ENCODE data around the gene PPP1R36. TPM values are rescaled to one million over a fixed set of nuclear protein-coding genes. Genes with fewer than 3 reads are reported as not detected.

The PPP1R36 gene
- total RNA-seq, 1 donor from 2014 or later, result 1.1 TPM

- no peak for TF ChIP-seq CTCF (IDR thresholded peaks at IDR 0.05)
- Mint-ChIP-seq H3K27me3 (ENCODE audit: low read depth) (no peaks in the 10 kb centered on the region), H3K4me1 (ENCODE audit: low read depth) (peaks cover 4% of the 10 kb centered on the region), H3K9me3 (ENCODE audit: low read depth) (no peaks in the 10 kb centered on the region), H3K4me3 (ENCODE audit: unreplicated experiment) (no peak overlapping the region), H3K27ac (ENCODE audit: unreplicated experiment) (no peak overlapping the region), H3K36me3 (ENCODE audit: low read depth) (no peaks in the 10 kb centered on the region)
- DNase-seq (ENCODE audit: low spot score), result no peak
Measured at GRCh38 chr14:64598404-64598803, 48.6 kb downstream of the PPP1R36 start.

- no peak overlapping the region for H3K4me3 Mint-ChIP-seq (ENCODE audit: unreplicated experiment)
- H3K27me3 Mint-ChIP-seq (ENCODE audit: low read depth), result no peaks in the 10 kb centered on the region
- H3K4me1 Mint-ChIP-seq (ENCODE audit: low read depth), result peaks cover 10% of the 10 kb centered on the region
- H3K27ac Mint-ChIP-seq (ENCODE audit: unreplicated experiment), result no peak overlapping the region
- no peaks in the 10 kb centered on the region for H3K36me3 Mint-ChIP-seq (ENCODE audit: low read depth)
- no peak for TF ChIP-seq CTCF (IDR thresholded peaks at IDR 0.05)
- H3K9me3 Mint-ChIP-seq (ENCODE audit: low read depth), result no peaks in the 10 kb centered on the region
- DNase-seq (ENCODE audit: low spot score), result no peak
Measured at GRCh38 chr14:64601571-64601970, 51.8 kb downstream of the PPP1R36 start.

- no peak for DNase-seq (ENCODE audit: low spot score)
- no peaks in the 10 kb centered on the region for H3K9me3 Mint-ChIP-seq (ENCODE audit: low read depth)
- H3K36me3 Mint-ChIP-seq (ENCODE audit: low read depth), result no peaks in the 10 kb centered on the region
- no peak overlapping the region for H3K4me3 Mint-ChIP-seq (ENCODE audit: unreplicated experiment)
- peaks cover 10% of the 10 kb centered on the region for H3K4me1 Mint-ChIP-seq (ENCODE audit: low read depth)
- H3K27ac Mint-ChIP-seq (ENCODE audit: unreplicated experiment), result no peak overlapping the region
- TF ChIP-seq CTCF (IDR thresholded peaks at IDR 0.05), result no peak
- H3K27me3 Mint-ChIP-seq (ENCODE audit: low read depth), result no peaks in the 10 kb centered on the region
Measured at GRCh38 chr14:64602826-64603225, 53.1 kb downstream of the PPP1R36 start.

- TF ChIP-seq CTCF (IDR thresholded peaks at IDR 0.05), result no peak
- Mint-ChIP-seq H3K9me3 (ENCODE audit: low read depth) (no peaks in the 10 kb centered on the region), H3K27me3 (ENCODE audit: low read depth) (no peaks in the 10 kb centered on the region), H3K36me3 (ENCODE audit: low read depth) (no peaks in the 10 kb centered on the region), H3K4me3 (ENCODE audit: unreplicated experiment) (no peak overlapping the region), H3K27ac (ENCODE audit: unreplicated experiment) (no peak overlapping the region), H3K4me1 (ENCODE audit: low read depth) (peaks cover 10% of the 10 kb centered on the region)
- DNase-seq (ENCODE audit: low spot score), result no peak
Measured at GRCh38 chr14:64604001-64604400, 54.2 kb downstream of the PPP1R36 start.

- DNase-seq (ENCODE audit: low spot score), result no peak
- H3K9me3 Mint-ChIP-seq (ENCODE audit: low read depth), result no peaks in the 10 kb centered on the region
- no peak overlapping the region for H3K4me3 Mint-ChIP-seq (ENCODE audit: unreplicated experiment)
- H3K27ac Mint-ChIP-seq (ENCODE audit: unreplicated experiment), result no peak overlapping the region
- no peak for TF ChIP-seq CTCF (IDR thresholded peaks at IDR 0.05)
- peaks cover 10% of the 10 kb centered on the region for H3K4me1 Mint-ChIP-seq (ENCODE audit: low read depth)
- no peaks in the 10 kb centered on the region for H3K36me3 Mint-ChIP-seq (ENCODE audit: low read depth)
- no peaks in the 10 kb centered on the region for H3K27me3 Mint-ChIP-seq (ENCODE audit: low read depth)
Measured at GRCh38 chr14:64604881-64605280, 55.1 kb downstream of the PPP1R36 start.
